Dendritic cell treated with granulocyte-macrophage colony-stimulating factor and Interleukin-4, amounts not matched to agents 40 ng/mL and 50 ng/mL, for 4 days (primary cell): ENCODE data around the gene ISG15.
"Not testable (repeated sequence)": the region's sequence is repeated elsewhere in the genome, so short reads cannot be mapped to it uniquely, and the experiment has no call there.

ENCODE experiments used
- H3K27ac Mint-ChIP-seq: one replicate; pipeline ENCODE4 v1.8.0; 2022; ENCODE audit warnings: mild to moderate bottlenecking, mixed read lengths
- H3K27me3 Mint-ChIP-seq: one replicate; pipeline ENCODE4 v1.8.0; 2022; ENCODE audit warnings: mild to moderate bottlenecking, mixed read lengths
- H3K36me3 Mint-ChIP-seq: one replicate; pipeline ENCODE4 v1.8.0; 2022; ENCODE audit warnings: low read depth, mixed read lengths
- H3K4me1 Mint-ChIP-seq: one replicate; pipeline ENCODE4 v1.8.0; 2022; ENCODE audit warnings: low read depth, mixed read lengths
- H3K4me3 Mint-ChIP-seq: one replicate; pipeline ENCODE4 v1.8.0; 2022; ENCODE audit warnings: mild to moderate bottlenecking, moderate library complexity, mixed read lengths
- H3K9me3 Mint-ChIP-seq: one replicate; pipeline ENCODE4 v1.8.0; 2022; ENCODE audit warnings: mixed read lengths
- intact Hi-C: fragments of 100-400 bp; cut with micrococcal nuclease; formaldehyde crosslinking; loops from one replicate; pipeline ENCODE4 v1.15.0; 2022

ISG15 gene

DNA sequence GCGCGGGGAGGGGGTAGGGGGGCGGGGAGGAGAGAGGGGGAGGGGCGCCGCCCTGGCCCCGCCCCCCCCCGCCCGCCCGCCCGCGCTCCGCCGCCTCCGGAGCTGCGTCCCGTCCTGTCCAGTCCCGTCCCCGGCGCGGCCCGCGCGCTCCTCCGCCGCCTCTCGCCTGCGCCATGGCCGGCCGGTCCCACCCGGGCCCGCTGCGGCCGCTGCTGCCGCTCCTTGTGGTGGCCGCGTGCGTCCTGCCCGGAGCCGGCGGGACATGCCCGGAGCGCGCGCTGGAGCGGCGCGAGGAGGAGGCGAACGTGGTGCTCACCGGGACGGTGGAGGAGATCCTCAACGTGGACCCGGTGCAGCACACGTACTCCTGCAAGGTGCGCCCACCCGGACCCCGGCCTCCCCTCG, 6.7 kb downstream of the ISG15 start, which contains the start of gene AGRN:
Gene AGRN, plus strand, starts transcription at position 121 of the 405 bp plus-strand sequence. Its CDS starts 53 bp downstream, at position 174.
- Mint-ChIP-seq H3K36me3 (peaks cover 25% of the 10 kb centered on the region), H3K4me3 (peak within 1 kb of the TSS; percentile 78), H3K27ac (peak within 1 kb of the TSS; percentile 67), H3K4me1 (peaks cover 25% of the 10 kb centered on the region), H3K9me3 (no peaks in the 10 kb centered on the region), H3K27me3 (peaks cover 40% of the 10 kb centered on the region)
- intact Hi-C loops, result no loop called here

DNA sequence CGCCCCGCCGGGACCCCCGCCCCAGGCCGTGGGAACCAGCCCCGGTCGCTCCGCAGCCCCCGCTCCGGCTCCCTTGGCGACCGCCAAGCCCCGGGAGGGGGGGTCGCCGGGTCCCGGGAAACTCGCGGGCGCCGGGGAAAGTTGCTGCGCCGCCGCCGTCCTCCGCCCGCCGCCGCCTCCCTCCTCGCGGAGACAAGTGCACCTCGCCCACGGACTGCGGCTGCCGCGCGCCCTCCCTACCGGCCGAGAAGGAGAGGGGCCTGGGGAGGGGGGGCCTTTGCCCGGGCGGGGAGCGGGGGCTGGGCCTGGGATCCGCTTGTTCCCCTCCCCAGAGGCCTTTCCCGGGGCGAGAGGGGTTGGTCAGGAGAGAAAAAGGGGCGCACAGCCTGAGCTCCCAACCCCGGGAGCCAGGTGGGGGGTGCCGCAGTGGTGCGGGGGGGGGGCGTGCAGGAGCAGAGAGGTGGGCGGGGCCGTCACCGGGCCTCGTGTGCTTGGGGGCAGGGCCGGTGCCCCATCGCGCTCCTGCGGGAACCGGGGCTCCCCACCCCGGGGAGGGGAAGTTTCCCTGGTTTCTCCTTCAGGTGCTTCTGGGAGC, 7.2 kb downstream of the ISG15 start:
- intact Hi-C loops, result no loop called here
- H3K27me3 Mint-ChIP-seq, result peaks cover 41% of the 10 kb centered on the region
- peaks cover 25% of the 10 kb centered on the region for H3K36me3 Mint-ChIP-seq
- peaks cover 25% of the 10 kb centered on the region for H3K4me1 Mint-ChIP-seq
- H3K9me3 Mint-ChIP-seq, result no peaks in the 10 kb centered on the region
- peak overlapping the region; percentile 67 for H3K27ac Mint-ChIP-seq
- H3K4me3 Mint-ChIP-seq, result peak overlapping the region; percentile 78

DNA sequence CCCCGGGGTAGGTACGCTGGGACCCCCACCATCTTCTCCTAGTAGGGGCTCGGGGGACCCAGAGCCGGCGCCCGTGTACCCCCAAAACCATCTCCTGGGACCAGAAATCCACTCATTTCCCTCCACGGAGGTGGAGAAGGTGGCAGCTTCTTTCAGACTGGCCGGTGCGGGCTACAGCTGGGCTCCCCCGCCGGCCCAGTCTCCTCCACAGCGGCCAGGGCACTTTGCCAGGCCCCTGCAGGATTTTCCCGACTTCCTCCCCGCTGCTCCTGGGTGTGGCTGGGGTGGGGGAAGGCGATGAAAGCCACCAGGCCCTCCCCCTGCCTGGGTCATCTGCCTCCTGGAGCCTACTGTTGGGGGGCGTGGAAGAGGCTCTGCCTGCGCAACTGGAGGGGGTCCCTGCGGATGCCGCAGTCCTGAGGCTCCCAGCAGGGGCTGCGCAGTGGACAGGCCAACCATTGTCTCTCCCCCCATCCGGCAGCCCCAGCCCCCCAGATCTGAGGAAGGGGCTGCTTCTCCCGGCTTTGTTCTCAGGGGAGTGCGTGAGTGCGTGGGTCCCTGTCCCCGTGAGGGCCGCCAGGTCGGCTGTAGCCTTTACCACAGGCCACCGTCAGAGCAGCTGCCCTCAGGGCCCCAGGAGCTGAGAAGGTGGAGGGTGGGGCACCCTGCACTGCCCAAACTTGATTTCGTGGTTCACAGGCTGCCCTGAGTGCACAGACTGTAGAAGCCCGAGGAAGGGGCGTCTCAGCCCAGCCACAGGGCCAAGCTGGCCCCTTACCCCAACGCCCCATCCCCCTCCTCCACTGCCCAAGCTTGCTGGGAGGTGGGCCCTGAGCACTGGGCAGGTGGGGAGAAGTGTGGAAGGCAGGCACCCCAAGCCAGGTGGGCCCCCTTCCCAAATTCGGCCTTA, 8.0 kb downstream of the ISG15 start:
- Mint-ChIP-seq H3K4me3 (peak overlapping the region; percentile 78), H3K36me3 (peaks cover 32% of the 10 kb centered on the region), H3K4me1 (peaks cover 32% of the 10 kb centered on the region), H3K27me3 (peaks cover 49% of the 10 kb centered on the region), H3K9me3 (no peaks in the 10 kb centered on the region), H3K27ac (peak overlapping the region; percentile 67)
- intact Hi-C loops, result no loop called here

DNA sequence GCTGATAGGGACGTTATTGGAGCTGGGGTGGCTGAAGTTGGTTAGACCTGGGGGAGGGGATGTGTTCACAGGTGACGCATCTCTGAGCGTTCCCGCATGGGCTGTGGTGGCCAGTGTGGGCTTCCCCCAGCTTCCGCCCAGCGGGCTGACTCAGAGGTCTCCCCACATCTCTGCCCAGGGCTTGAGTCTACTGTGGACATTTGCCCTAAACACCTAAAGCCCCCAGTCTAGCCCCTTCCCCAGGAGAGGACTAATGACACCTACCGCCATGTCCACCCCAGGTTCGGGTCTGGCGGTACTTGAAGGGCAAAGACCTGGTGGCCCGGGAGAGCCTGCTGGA, 8.6 kb downstream of the ISG15 start:
- H3K36me3 Mint-ChIP-seq, result peaks cover 35% of the 10 kb centered on the region
- peaks cover 32% of the 10 kb centered on the region for H3K4me1 Mint-ChIP-seq
- H3K27ac Mint-ChIP-seq, result peak overlapping the region; percentile 67
- H3K27me3 Mint-ChIP-seq, result peaks cover 54% of the 10 kb centered on the region
- intact Hi-C loops, result no loop called here
- H3K4me3 Mint-ChIP-seq, result no peak overlapping the region
- no peaks in the 10 kb centered on the region for H3K9me3 Mint-ChIP-seq

GRCh38 chr1:1022302-1023009, 9.2 kb downstream of the ISG15 start:
- H3K36me3 Mint-ChIP-seq, result peaks cover 40% of the 10 kb centered on the region
- H3K27me3 Mint-ChIP-seq, result peaks cover 57% of the 10 kb centered on the region
- peak overlapping the region; percentile 2 for H3K4me3 Mint-ChIP-seq
- intact Hi-C loops, result no loop called here
- H3K9me3 Mint-ChIP-seq, result no peaks in the 10 kb centered on the region
- H3K4me1 Mint-ChIP-seq, result peaks cover 32% of the 10 kb centered on the region
- H3K27ac Mint-ChIP-seq, result peak overlapping the region; percentile 67

- no peaks in the 10 kb centered on the region for H3K9me3 Mint-ChIP-seq
- H3K27ac Mint-ChIP-seq, result no peak overlapping the region
- peaks cover 46% of the 10 kb centered on the region for H3K36me3 Mint-ChIP-seq
- H3K27me3 Mint-ChIP-seq, result peaks cover 59% of the 10 kb centered on the region
- no peak overlapping the region for H3K4me3 Mint-ChIP-seq
- intact Hi-C loops, result no loop called here
- H3K4me1 Mint-ChIP-seq, result peaks cover 32% of the 10 kb centered on the region
Observed at GRCh38 chr1:1023700-1024099, 10.4 kb downstream of the ISG15 start.

- H3K27me3 Mint-ChIP-seq, result peaks cover 59% of the 10 kb centered on the region
- H3K4me3 Mint-ChIP-seq, result no peak overlapping the region
- H3K9me3 Mint-ChIP-seq, result no peaks in the 10 kb centered on the region
- H3K4me1 Mint-ChIP-seq, result peaks cover 32% of the 10 kb centered on the region
- H3K36me3 Mint-ChIP-seq, result peaks cover 46% of the 10 kb centered on the region
- intact Hi-C loops, result no loop called here
- H3K27ac Mint-ChIP-seq, result no peak overlapping the region
Observed at GRCh38 chr1:1024149-1024770, 11.0 kb downstream of the ISG15 start.

GRCh38 chr1:1024771-1025699, 11.7 kb downstream of the ISG15 start:
- peaks cover 32% of the 10 kb centered on the region for H3K4me1 Mint-ChIP-seq
- peaks cover 46% of the 10 kb centered on the region for H3K36me3 Mint-ChIP-seq
- intact Hi-C loops, result no loop called here
- no peak overlapping the region for H3K27ac Mint-ChIP-seq
- peaks cover 59% of the 10 kb centered on the region for H3K27me3 Mint-ChIP-seq
- no peaks in the 10 kb centered on the region for H3K9me3 Mint-ChIP-seq
- no peak overlapping the region for H3K4me3 Mint-ChIP-seq

DNA sequence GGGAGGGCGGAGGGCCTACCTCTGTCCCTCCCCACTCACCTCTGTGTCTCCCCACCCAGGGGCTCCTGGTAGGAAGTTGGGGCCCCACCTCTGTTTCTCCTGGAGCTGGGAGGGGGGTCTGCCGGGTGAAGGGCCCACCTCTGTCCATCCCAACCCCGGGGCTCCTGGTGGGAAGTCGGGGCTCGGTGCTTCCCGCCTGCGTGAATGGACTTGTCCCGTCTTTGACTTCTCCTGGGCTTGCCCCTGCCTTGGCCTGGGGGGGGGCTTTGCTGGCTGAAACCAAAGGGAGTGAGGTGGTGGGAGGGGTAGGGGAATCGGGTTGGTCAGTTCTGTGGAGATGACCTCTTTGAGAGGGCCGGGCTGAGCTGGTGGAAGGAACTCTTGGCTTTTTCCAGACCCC, 12.4 kb downstream of the ISG15 start:
- Mint-ChIP-seq H3K9me3 (no peaks in the 10 kb centered on the region), H3K27ac (no peak overlapping the region), H3K27me3 (peaks cover 59% of the 10 kb centered on the region), H3K4me1 (peaks cover 32% of the 10 kb centered on the region), H3K36me3 (peaks cover 46% of the 10 kb centered on the region), H3K4me3 (no peak overlapping the region)
- intact Hi-C loops, result no loop called here

- Mint-ChIP-seq H3K27me3 (peaks cover 50% of the 10 kb centered on the region), H3K36me3 (peaks cover 46% of the 10 kb centered on the region), H3K4me3 (no peak overlapping the region), H3K9me3 (no peaks in the 10 kb centered on the region), H3K27ac (no peak overlapping the region), H3K4me1 (peaks cover 23% of the 10 kb centered on the region)
- intact Hi-C loops, result no loop called here
Observed at GRCh38 chr1:1026599-1027413, 13.5 kb downstream of the ISG15 start.

DNA sequence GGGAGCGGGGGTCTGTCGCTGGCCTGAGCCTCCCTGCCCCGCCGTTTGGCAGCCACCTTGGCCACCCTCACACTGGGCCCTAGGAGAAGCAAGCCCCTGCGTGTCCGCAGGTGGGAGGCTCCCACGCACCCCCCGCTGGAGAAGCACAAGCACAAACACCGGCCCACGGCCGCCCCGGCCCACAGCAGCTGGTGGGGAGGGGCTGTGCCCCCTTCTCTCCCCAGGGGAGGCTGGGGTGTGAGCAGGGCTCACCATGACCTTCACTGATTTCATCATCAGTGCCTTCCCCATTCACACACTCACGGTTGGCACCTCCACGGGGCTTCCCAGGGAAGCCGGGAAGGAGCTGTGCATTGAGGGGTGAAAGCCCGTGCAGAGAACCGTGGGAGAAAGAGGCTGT, 14.5 kb downstream of the ISG15 start:
- peaks cover 36% of the 10 kb centered on the region for H3K36me3 Mint-ChIP-seq
- H3K4me1 Mint-ChIP-seq, result peaks cover 23% of the 10 kb centered on the region
- intact Hi-C loops, result no loop called here

DNA sequence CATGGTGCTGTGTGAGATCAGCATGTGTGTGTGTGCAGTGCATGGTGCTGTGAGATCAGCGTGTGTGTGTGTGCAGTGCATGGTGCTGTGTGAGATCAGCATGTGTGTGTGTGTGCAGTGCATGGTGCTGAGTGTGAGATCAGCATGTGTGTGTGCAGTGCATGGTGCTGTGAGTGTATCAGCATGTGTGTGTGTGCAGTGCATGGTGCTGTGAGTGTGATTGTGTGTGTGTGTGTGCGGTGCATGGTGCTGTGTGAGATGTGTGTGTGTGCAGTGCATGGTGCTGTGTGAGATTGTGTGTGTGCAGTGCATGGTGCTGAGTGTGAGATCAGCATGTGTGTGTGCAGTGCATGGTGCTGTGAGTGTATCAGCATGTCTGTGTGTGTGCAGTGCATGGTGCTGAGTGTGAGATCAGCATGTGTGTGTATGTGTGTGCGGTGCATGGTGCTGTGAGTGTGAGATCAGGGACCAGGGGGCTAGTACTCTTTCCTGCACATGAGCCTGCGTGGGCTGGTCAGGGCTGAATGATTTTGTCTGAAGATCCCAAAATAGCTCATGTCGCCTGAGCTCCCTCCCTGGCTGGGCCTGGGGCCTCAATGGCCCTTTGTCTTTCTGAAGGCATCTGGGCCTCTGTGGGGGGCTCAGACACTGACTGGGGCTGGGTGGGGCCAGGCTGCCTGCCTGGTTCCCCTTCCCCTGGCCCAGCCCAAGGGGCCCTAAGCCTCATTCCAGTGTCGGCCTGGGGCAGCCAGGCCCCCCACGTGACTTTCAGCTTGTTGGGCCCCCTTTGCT, 17.8 kb downstream of the ISG15 start:
- Mint-ChIP-seq H3K4me1 (peaks cover 22% of the 10 kb centered on the region), H3K27me3 (peaks cover 38% of the 10 kb centered on the region), H3K36me3 (peaks cover 28% of the 10 kb centered on the region)
- intact Hi-C loops, H3K4me3 Mint-ChIP-seq, H3K9me3 Mint-ChIP-seq, H3K27ac Mint-ChIP-seq: not testable (repeated sequence)

More for the DNA sequence above, 14.5 kb downstream of the ISG15 start:
- H3K9me3 Mint-ChIP-seq, result no peaks in the 10 kb centered on the region
- H3K27me3 Mint-ChIP-seq, result peaks cover 40% of the 10 kb centered on the region
- H3K4me3 Mint-ChIP-seq, result no peak overlapping the region
- H3K27ac Mint-ChIP-seq, result no peak overlapping the region
